NCI-H510A (cell line): Measurements from ENCODE around the gene HSPB6.
"Not testable (repeated sequence)": the region's sequence is repeated elsewhere in the genome, so short reads cannot be mapped to it uniquely, and the experiment has no call there.

Source experiments
- DNase-seq: peaks from one replicate; lab custom pipeline; 2025; lab: John Stamatoyannopoulos, UW

Gene HSPB6

DNA sequence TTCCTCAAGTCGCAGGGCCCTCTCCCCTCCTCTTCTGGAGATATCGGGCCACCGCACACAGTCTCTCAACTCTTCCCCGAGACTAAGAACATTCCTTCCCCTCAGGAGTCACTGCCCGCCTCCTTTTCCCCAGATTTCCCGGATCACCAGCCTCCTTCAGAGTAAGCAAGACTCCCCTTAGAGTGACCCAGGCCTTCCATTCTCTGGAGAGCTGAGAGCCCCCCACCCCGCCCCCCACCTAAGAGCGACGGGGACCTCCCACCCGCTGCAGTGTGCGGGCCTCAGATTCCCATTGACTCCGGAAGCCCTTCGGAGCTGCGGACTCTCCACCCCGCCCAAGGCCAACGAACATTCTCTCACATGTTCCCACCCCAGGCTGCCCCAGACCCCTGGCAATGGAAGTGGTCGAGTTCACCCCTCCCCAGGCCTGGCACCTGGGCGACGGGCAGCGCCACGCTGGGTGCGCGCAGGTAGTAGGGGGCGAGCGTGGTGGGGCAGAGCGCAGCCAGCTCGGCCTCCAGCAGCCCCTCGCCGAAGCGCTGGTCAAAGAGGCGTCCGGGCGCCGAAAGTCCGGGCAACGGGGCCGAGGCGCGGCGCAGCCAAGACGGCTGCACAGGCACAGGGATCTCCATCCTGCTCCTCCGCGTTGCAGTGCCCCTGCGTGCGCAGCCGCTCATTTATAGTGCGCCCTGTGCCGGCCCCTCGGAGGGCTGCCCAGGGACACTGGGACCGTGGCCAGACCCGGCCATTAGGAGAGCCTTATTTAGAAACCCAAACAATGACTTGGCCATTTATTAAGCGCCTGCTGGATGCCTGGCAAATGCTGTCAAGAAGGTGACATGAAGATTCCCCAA lies at the start of gene HSPB6:
TSS of gene HSPB6 (minus strand) at position 653 of the 854 bp plus-strand sequence. CDS start at position 632, 21 bp downstream.
- no peak for DNase-seq

- DNase-seq, result no peak
Measured at GRCh38 chr19:35806597-35806996, 49.8 kb upstream of the HSPB6 start.

GRCh38 chr19:35805526-35806102 lies 48.8 kb upstream of the HSPB6 start:
- DNase-seq, result peak; percentile 27

DNA sequence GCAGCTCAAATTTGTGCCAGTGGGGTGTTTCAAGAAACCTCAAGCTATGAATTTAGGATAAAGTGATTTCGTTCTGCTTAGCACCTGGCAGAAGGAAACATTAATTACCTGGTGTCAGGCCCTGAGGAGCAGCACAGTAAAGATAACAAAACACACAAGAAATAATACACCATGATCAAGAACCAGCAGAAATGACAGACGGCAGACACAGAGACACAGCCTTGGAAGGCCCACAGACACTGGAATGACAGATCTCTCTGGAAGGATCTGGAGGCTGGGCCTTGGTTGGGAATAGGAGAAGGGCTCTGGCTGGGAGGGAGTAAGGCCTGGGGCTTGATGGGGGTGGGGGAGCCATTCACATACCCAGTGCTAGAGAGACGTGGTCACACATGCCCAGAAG lies 45.0 kb upstream of the HSPB6 start:
- no peak for DNase-seq

DNA sequence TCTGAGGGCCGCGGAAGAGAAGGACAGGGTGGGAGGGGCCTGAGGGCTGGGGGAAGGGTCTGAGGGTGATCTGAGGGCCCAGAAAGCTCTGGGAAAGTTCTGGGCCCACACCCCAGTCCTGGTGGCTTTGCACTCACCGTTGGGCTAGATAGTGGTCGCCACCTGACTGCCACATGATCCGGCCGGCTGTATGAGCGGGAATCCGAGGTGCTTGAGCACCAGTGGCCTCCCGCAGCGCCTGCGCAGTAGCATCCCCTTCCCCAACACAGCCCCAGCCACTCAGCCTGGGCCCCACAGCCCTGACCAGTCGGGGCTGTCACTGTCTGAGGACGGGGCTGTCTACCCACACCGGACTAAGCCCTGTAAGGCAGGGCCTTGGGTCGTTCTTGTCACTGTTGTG lies 40.8 kb upstream of the HSPB6 start:
- no peak for DNase-seq

GRCh38 chr19:35796645-35797542 lies 40.1 kb upstream of the HSPB6 start:
- no peak for DNase-seq

- not testable (repeated sequence) for DNase-seq
Measured at GRCh38 chr19:35795564-35795963, 38.7 kb upstream of the HSPB6 start.

GRCh38 chr19:35793381-35794165 lies 36.7 kb upstream of the HSPB6 start:
- no peak for DNase-seq

DNA sequence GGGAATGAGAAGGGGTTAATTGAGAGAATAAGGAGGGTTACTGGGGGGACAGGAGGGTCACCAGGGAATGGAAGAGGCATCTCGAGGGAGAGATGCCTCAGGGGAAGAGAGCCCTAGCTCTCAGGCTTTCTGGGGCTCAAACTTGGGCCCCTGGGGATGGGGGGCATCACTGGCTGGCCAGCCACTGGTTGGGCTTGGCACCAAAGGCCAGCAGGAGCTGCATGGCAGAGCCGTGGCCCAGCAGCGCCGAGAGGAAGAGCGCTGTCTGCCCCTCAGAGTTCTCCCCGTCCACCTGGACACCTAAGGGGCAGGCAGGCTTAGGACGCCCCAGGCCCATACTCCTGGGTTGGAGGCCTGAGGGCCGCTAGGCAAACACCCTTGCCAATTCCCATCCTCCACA lies 36.1 kb upstream of the HSPB6 start:
- DNase-seq, result no peak

DNA sequence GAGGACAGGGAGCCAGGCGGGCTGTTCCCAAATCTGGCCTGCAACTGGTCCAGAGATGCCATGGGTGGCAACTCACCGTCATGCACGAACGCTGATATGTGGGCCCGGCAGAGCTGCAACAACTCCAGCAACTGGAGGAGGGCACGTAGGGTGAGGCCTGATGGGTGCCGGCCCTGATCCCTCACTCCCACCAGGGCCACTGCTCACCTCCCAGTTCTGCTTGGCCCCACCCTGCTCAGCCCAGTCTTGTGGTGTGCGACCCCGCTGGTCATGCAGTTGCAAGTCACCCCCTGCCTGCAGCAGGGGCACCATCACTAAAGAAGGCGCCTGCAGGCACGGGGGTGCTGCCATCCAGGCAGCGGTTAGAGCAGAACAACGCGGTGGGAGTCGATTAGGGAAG lies 35.5 kb upstream of the HSPB6 start:
- no peak for DNase-seq

DNA sequence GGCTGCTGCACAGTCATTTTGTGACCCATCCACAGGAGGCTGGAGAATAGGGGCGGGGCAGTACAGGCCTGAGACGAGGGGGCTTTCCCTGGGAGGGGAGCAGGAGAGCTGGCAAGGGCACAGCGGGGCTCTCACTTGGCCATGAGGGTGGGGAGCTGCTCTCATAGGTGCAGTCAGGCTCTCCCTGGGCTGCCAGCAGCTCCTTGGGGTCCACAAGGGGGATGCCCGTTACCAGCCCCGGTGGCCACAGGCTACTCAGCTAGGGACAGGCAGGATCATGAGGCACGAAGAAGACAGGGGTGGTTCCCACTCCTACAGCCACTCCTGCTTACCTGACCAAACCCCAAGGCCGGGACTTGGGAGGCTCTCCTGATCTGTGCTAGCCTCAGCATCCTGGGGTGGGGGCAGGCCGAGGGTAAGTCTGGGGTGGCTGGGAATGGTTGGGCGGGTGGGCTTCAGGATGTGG lies 35.0 kb upstream of the HSPB6 start:
- no peak for DNase-seq

DNA sequence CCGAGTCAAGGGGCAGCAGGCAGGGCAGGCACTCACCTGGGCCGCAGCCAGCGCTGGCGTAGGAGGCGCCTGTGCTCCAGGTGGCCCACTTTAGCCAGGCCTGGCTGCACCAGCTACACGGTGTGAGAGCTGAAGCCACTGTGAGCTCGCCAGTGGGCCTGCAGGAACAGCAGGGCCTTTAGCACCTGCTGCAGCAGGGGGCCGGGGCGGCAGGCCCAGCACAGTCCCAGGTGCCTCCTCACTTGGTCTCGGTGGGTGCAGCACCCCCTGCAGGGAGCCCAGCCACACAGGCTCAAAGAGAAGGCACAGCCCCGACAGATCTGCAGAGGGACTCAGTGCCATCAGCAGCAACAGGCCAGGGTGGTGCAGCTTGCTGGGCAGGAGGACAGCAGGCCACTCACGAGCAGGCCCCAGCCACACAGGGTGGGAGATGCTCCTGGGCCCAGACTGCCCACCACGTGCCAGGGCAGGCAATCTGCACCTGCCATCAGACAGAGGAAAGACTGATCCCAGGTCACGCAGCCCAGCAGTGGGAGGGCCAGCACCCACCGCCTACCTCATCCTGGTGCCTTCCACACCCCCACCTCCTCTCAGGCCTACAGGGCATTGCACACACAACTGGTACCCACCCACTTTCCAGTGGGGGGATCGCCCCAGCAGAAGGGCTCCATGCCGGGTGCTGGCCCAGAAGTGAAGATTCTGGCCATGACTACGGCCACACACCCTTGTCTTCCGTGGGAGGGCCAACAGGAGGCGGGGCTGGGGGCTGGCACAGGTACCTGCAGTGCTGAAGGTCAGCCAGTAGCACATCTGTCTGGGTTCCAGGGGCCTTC lies 34.4 kb upstream of the HSPB6 start:
- DNase-seq, result no peak

- DNase-seq, result no peak
Measured at GRCh38 chr19:35789978-35790944, 33.4 kb upstream of the HSPB6 start.

GRCh38 chr19:35789195-35789977 lies 32.6 kb upstream of the HSPB6 start:
- DNase-seq, result no peak

DNA sequence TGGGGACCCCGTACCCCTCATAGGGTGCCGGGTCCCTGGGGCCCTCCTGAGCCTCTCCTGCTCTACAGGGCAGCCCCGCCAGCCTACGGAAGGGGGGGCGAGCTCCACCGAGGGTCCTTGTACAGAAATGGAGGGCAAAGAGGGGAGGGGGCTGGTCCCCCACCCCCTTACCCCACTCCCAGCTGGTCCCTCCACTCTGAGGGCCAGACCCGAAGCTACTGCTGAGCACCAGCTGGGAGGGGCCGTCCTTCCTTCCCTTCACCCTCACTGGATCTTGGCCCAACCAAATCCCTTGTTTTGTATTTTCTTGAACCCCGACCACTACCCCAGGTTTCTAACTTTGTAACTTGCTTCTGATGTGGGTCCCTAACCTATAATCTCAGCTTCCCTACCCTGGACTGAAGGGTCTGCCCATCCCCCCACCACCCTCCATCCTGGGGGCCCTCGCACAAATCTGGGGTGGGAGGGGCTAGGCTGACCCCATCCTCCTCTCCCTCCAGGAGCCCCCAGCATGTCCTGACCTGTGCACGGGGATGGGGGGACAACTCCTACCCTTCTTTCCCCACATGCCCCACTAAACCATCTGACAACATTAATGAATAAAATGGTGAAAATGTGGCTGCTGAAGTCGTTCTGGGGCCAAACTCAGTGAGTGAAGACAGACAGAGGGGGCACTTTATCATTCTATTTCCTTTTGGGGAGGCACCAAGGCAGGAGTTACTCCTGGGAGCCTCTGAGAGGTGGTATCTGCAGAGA lies 31.6 kb upstream of the HSPB6 start:
- DNase-seq, result no peak

GRCh38 chr19:35787227-35787799 lies 30.5 kb upstream of the HSPB6 start:
- no peak for DNase-seq

GRCh38 chr19:35786299-35787160 lies 29.7 kb upstream of the HSPB6 start:
- DNase-seq, result no peak
